ENCODE measurements around the gene BTLA.

DNA sequence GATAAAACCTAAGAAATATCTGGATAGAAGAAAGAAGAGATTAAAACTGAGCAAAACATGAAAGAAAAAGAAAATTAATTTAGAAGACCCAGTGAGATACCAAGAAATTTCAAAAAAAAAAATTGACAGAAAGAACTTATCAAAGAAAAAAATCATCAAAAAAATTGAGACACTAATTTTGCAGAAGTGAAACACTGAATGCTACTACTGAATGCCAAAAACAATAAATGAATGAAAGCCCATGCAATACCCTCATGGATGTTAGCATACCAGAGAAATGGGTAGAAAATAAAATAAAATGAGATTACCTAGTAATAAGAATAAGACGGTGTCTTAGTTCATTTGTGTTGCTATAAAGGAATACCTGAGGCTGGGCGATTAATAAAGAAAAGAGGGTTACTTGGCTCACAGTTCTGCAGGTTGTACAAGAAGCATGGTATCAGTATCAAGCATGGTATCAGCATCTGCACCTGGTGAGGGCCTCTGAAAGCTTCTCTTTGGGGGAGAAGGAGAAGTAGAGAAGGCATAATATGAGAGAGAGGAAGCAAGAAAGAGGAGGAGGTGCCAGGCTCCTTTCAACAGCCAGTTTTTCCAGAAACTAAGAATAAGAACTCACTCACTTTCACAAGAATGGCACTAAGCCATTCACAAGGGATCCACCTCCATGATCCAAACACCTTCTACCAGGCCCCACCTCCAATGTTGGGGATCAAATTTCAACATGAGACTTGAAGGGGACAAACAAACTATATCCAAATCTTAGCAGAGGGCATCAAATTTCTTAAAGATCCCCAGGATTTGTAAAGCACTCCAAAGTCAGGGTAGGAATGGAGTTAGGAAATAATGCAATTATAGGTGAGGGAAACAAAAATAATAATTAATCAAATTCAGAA is 73.2 kb downstream of the BTLA start:
- TF ChIP-seq, protein P1, sequence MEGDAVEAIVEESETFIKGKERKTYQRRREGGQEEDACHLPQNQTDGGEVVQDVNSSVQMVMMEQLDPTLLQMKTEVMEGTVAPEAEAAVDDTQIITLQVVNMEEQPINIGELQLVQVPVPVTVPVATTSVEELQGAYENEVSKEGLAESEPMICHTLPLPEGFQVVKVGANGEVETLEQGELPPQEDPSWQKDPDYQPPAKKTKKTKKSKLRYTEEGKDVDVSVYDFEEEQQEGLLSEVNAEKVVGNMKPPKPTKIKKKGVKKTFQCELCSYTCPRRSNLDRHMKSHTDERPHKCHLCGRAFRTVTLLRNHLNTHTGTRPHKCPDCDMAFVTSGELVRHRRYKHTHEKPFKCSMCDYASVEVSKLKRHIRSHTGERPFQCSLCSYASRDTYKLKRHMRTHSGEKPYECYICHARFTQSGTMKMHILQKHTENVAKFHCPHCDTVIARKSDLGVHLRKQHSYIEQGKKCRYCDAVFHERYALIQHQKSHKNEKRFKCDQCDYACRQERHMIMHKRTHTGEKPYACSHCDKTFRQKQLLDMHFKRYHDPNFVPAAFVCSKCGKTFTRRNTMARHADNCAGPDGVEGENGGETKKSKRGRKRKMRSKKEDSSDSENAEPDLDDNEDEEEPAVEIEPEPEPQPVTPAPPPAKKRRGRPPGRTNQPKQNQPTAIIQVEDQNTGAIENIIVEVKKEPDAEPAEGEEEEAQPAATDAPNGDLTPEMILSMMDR (IDR thresholded peaks at IDR 0.05; ENCODE audit: poor library complexity, severe bottlenecking), result no peak
- TF ChIP-seq, protein P2, sequence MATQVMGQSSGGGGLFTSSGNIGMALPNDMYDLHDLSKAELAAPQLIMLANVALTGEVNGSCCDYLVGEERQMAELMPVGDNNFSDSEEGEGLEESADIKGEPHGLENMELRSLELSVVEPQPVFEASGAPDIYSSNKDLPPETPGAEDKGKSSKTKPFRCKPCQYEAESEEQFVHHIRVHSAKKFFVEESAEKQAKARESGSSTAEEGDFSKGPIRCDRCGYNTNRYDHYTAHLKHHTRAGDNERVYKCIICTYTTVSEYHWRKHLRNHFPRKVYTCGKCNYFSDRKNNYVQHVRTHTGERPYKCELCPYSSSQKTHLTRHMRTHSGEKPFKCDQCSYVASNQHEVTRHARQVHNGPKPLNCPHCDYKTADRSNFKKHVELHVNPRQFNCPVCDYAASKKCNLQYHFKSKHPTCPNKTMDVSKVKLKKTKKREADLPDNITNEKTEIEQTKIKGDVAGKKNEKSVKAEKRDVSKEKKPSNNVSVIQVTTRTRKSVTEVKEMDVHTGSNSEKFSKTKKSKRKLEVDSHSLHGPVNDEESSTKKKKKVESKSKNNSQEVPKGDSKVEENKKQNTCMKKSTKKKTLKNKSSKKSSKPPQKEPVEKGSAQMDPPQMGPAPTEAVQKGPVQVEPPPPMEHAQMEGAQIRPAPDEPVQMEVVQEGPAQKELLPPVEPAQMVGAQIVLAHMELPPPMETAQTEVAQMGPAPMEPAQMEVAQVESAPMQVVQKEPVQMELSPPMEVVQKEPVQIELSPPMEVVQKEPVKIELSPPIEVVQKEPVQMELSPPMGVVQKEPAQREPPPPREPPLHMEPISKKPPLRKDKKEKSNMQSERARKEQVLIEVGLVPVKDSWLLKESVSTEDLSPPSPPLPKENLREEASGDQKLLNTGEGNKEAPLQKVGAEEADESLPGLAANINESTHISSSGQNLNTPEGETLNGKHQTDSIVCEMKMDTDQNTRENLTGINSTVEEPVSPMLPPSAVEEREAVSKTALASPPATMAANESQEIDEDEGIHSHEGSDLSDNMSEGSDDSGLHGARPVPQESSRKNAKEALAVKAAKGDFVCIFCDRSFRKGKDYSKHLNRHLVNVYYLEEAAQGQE (IDR thresholded peaks at IDR 0.05; ENCODE audit: borderline replicate concordance), result no peak
- TF ChIP-seq POLR2AphosphoS5 (IDR thresholded peaks at IDR 0.05) (no peak), RAD21 (conservative IDR thresholded peaks at IDR 0.05) (no peak), MXI1 (conservative IDR thresholded peaks at IDR 0.05; ENCODE audit: poor library complexity, severe bottlenecking) (no peak), EZH2 (IDR thresholded peaks at IDR 0.05; ENCODE audit: borderline replicate concordance, insufficient read depth, low read length, poor library complexity, severe bottlenecking) (no peak), TAF1 (IDR thresholded peaks at IDR 0.05; ENCODE audit: low read depth) (no peak)

Measured in neural cell (in vitro differentiated cells).